Measurements from ENCODE around the gene FUZ.

DNA sequence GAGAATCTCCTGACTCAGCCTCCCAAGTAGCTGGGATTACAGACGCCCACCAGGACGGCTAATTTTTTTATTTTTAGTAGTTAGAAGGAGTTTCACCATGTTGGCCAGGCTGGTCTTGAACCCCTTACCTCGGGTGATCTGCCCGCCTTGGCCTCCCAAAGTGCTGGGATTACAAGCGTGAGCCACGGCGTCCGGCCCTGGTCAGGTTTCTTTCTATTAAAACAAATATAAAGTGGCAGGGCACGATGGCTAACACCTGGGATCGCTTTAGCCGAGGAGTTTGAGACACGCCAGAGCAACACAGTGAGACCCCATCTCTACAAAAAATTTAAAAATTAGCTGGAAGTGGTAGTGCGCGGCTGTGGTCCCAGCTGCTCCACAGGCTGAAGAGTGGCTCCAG lies 3.5 kb upstream of the FUZ start:
- TF ChIP-seq, protein P1, sequence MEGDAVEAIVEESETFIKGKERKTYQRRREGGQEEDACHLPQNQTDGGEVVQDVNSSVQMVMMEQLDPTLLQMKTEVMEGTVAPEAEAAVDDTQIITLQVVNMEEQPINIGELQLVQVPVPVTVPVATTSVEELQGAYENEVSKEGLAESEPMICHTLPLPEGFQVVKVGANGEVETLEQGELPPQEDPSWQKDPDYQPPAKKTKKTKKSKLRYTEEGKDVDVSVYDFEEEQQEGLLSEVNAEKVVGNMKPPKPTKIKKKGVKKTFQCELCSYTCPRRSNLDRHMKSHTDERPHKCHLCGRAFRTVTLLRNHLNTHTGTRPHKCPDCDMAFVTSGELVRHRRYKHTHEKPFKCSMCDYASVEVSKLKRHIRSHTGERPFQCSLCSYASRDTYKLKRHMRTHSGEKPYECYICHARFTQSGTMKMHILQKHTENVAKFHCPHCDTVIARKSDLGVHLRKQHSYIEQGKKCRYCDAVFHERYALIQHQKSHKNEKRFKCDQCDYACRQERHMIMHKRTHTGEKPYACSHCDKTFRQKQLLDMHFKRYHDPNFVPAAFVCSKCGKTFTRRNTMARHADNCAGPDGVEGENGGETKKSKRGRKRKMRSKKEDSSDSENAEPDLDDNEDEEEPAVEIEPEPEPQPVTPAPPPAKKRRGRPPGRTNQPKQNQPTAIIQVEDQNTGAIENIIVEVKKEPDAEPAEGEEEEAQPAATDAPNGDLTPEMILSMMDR (IDR thresholded peaks at IDR 0.05; ENCODE audit: low read length), result no peak
- TF ChIP-seq EZH2 (IDR thresholded peaks at IDR 0.05; ENCODE audit: borderline replicate concordance, low read length), result no peak

Data from OCI-LY1 (cell line).